Measurements from ENCODE around the gene KLF9. TPM values are rescaled to one million over a fixed set of nuclear protein-coding genes. Genes with fewer than 3 reads are reported as not detected.

KLF9 gene
- total RNA-seq, 4 donors from 2014 or later, result 71.5 to 198 (median 104) TPM

DNA sequence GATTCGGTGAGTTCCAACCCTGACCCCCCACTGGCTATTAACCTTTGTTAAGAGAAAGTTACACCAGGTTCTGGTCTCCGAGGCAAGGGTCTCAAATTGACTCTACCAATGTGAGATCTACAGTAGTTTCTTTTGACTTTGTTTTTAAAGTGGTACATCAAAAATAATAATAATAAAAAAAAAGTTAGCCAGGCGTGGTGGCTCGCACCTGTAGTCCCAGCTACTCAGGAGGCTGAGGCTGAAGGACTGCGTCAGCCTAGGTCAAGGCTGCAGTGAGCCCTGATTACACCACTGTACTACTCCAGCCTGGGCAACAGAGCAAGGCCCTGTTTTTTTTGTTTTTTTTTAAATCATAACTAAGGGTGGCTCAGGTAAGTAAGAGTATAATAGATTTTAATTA is 1.0 kb upstream of the KLF9 start:
- TF ChIP-seq POLR2A (IDR thresholded peaks at IDR 0.05), result no peak
- TF ChIP-seq, protein P1, sequence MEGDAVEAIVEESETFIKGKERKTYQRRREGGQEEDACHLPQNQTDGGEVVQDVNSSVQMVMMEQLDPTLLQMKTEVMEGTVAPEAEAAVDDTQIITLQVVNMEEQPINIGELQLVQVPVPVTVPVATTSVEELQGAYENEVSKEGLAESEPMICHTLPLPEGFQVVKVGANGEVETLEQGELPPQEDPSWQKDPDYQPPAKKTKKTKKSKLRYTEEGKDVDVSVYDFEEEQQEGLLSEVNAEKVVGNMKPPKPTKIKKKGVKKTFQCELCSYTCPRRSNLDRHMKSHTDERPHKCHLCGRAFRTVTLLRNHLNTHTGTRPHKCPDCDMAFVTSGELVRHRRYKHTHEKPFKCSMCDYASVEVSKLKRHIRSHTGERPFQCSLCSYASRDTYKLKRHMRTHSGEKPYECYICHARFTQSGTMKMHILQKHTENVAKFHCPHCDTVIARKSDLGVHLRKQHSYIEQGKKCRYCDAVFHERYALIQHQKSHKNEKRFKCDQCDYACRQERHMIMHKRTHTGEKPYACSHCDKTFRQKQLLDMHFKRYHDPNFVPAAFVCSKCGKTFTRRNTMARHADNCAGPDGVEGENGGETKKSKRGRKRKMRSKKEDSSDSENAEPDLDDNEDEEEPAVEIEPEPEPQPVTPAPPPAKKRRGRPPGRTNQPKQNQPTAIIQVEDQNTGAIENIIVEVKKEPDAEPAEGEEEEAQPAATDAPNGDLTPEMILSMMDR (IDR thresholded peaks at IDR 0.05), result no peak
- WGBS, 2 donors, result 79 to 82% methylated on average over 5 of the region's 5 CpGs
- DNase-seq (ENCODE audit: low spot score in 2 of 2), result peak in 1 of 2 donors; percentile 53
- intact Hi-C loops (cut with DNase I; ENCODE audit: low total_unique reads), result loop anchor here (5.0 kb wide), 1 partner anchor 67 kb away; no protein-coding TSS in a partner anchor
- no peak overlapping the region for H3K4me3 ChIP-seq (ENCODE audit: low read depth, poor library complexity, severe bottlenecking)

DNA sequence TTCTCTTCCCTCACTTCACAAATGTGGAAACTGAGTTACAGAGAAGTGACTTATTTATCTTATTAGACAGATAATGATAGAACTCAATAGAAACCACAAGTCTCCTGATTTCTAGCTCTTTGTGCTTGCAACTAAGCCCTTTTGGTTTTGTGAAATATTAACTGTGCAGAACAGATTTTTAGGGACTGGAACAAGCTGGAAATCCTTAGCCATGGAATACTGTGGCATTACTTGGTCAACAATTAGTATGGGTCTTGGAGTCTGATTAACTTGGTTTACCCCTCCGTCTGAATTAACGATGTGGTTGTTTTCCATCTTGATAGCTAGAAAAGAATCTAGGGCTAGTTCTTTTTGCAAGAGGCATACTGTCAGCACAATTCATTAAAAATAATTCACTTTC is 584 bp upstream of the KLF9 start:
- no peak overlapping the region for H3K4me3 ChIP-seq (ENCODE audit: low read depth, poor library complexity, severe bottlenecking)
- 41 to 72% methylated on average over 2 of the region's 2 CpGs for WGBS, 2 donors
- intact Hi-C loops (cut with DNase I; ENCODE audit: low total_unique reads), result loop anchor here (5.0 kb wide), 1 partner anchor 67 kb away; no protein-coding TSS in a partner anchor

DNA sequence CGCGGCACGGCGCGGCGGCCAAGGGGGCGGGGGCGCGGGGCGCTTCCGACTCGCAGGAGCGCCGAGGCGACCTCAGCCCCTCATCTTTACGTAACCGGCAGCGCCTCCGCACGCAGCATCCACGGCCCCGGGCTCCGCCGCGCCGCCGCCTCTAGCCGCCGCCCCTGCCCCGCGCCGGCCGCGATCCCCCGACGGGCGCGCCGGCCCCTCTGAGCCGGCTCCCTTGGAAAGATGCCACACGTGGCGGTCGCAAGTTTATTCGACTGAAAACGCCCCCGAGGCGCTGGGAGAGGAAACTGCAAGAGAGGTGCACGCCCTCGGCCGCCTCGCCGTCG is 1.0 kb downstream of the KLF9 start:
- TF ChIP-seq, protein P1 (IDR thresholded peaks at IDR 0.05), result no peak
- DNase-seq (ENCODE audit: low spot score in 2 of 2), result no peak
- 0% methylated on average over 11 of the region's 53 CpGs; no CpG with 5 or more reads in 1 of the 2 donors for WGBS, 2 donors
- H3K4me3 ChIP-seq (ENCODE audit: low read depth, poor library complexity, severe bottlenecking), result peak overlapping the region; percentile 99
- intact Hi-C loops (cut with DNase I; ENCODE audit: low total_unique reads), result no loop called here

More for the DNA sequence above, 584 bp upstream of the KLF9 start:
- DNase-seq (ENCODE audit: low spot score in 2 of 2), result no peak
- no peak for TF ChIP-seq POLR2A (IDR thresholded peaks at IDR 0.05)
- TF ChIP-seq, protein P1 (IDR thresholded peaks at IDR 0.05), result no peak

DNA sequence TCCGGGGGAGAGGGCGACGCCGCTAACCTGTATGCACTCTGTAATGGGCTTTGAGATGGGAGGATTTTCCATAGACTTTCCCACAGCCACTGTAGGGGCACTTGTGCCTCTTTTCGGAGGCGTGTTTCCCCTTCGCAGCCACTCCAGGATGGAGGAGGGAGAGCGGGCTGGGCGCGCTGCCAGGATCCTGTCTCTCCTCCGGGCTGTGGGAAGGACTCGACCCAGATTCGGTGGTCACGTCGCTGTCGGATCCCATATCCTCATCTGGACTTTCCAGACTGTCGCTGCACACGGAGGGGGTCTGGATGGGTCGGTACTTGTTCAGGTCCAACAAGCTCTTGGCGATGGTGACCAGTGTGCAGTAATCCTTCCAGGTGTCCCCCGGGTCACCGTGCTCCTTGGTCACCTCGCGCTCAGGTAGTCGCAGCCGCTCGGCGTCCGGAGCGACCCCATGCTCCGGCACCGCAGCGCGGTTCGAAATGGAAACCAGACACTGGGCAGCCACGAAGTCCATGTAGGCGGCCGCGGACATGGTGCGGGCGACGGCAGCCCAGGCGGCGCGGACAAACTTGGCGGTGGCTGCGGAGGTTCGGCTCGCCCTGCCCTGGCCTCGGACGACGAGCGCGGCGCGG is 1.5 kb downstream of the KLF9 start:
- TF ChIP-seq, protein P1 (IDR thresholded peaks at IDR 0.05), result no peak
- TF ChIP-seq POLR2A (IDR thresholded peaks at IDR 0.05), result no peak
- intact Hi-C loops (cut with DNase I; ENCODE audit: low total_unique reads), result no loop called here

DNA sequence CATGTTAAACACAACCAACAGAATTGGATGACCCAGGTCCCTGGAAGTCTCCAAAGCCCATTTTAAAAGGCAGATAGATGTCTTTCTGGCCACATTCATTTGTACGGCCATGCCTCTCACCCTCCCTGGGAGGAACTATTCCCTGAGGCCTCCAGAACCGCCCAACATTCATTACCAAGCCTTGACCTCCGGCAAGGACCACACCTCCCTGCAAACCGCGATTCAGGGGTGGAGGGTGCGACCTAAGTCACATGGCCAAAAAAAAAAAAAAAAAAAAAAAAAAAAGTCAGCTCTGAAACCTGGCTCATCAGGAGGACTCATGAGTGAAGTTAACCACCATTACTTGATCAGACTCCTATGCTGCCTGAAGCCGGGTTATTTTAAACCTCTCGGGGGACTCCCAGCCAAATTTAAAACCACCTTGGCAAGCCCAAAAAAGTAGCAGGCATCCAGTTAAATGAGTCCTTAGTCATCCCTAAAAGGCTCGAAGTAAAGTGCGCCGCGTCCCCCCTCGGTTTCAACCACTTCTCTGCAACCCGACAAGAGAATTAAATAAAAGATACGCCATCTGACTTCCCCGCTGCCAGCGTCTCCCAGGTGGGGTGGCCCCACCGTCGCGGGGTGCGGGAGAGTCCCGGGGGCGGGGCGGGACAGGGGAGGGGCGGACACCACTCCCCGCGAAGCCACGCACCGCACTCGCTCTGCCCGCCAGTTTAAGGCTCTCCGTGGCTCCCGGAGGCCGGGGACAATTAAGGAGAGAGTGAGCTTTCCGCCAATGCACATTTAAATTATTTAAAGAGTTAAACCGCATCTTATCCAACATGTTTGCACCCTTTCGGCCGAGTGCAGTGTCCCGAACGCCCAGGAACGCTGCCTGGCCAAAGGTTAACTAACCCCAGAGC is 2.3 kb downstream of the KLF9 start:
- WGBS, 2 donors, result 0 to 1% methylated on average over 33 to 40 of the region's 41 CpGs
- intact Hi-C loops (cut with DNase I; ENCODE audit: low total_unique reads), result no loop called here
- TF ChIP-seq, protein P1 (IDR thresholded peaks at IDR 0.05), result no peak
- TF ChIP-seq POLR2A (IDR thresholded peaks at IDR 0.05), result no peak
- H3K4me3 ChIP-seq (ENCODE audit: low read depth, poor library complexity, severe bottlenecking), result peak overlapping the region; percentile 99
- DNase-seq (ENCODE audit: low spot score in 2 of 2), result peak; percentile 78 to 94

More for the DNA sequence above, 1.5 kb downstream of the KLF9 start:
- peak overlapping the region; percentile 99 for H3K4me3 ChIP-seq (ENCODE audit: low read depth, poor library complexity, severe bottlenecking)
- WGBS, 2 donors, result 0 to 1% methylated on average over 6 to 26 of the region's 56 CpGs
- peak; percentile 80 to 97 for DNase-seq (ENCODE audit: low spot score in 2 of 2)

All from lower leg skin (tissue), 4 donors.